Tibial artery (tissue), 4 donors: Measurements from ENCODE around the gene RBAK.
"Not testable (repeated sequence)": the region's sequence is repeated elsewhere in the genome, so short reads cannot be mapped to it uniquely, and the experiment has no call there.

Source experiments
- DNase-seq, 2 donors: peaks; one replicate each; pipeline ENCODE4 v3.0.0-alpha.2; 2019
- H3K27ac ChIP-seq, 2 donors: fragments of 200-600 bp; sonication (generic) in 1 of 2; 1 replicate in 1 of 2; 2 replicates in 1 of 2; pipeline ENCODE4 v1.5.1; 2018 to 2019; ENCODE audit warnings: mild to moderate bottlenecking in 1 of 2
- H3K27me3 ChIP-seq, 2 donors: fragments of 200-600 bp; sonication (generic) in 1 of 2; one replicate each; pipeline versions ENCODE4 v1.5.1 to v1.6.0; 2016 to 2019
- H3K36me3 ChIP-seq, 3 donors: fragments of 200-600 bp; sonication (generic) in 2 of 3; one replicate each; pipeline ENCODE4 v1.5.1; 2016 to 2019; ENCODE audit warnings: mild to moderate bottlenecking in 2 of 3
- H3K4me1 ChIP-seq, 4 donors: fragments of 200-600 bp; sonication (generic) in 2 of 4; 1 replicate in 3 of 4; 2 replicates in 1 of 4; pipeline ENCODE4 v1.5.1; 2016 to 2019
- H3K4me3 ChIP-seq, 2 donors: fragments of 200-600 bp; sonication (generic) in 1 of 2; 1 replicate in 1 of 2; 2 replicates in 1 of 2; pipeline ENCODE4 v1.5.1; 2018 to 2019; ENCODE audit warnings: mild to moderate bottlenecking in 2 of 2
- H3K9me3 ChIP-seq, 3 donors: fragments of 200-600 bp; sonication (generic) in 1 of 3; one replicate each; pipeline ENCODE4 v1.5.1; 2016 to 2019
- CTCF ChIP-seq, 2 experiments: fragments of 200-600 bp in 1 of 2; fragments of 450-650 bp in 1 of 2; IDR thresholded peaks; one replicate each; pipeline ENCODE4 v1.5.1; 2017 to 2019; ENCODE audit warnings: antibody characterized with exemption in 2 of 2, mild to moderate bottlenecking in 1 of 2, moderate library complexity in 1 of 2
- intact Hi-C: fragments of 100-400 bp; cut with DNase I; formaldehyde crosslinking; loops from one replicate; pipeline ENCODE4 v1.15.0; 2023; ENCODE audit warnings: low total_unique reads

RBAK gene

GRCh38 chr7:5086256-5086655 is 40.6 kb downstream of the RBAK start:
- H3K27ac ChIP-seq, result no peak overlapping the region
- intact Hi-C loops, result loop anchor here (5.0 kb wide), 1 partner anchor 289 kb away; no protein-coding TSS in a partner anchor
- no peak for TF ChIP-seq CTCF (IDR thresholded peaks at IDR 0.05)
- DNase-seq, result no peak
- H3K27me3 ChIP-seq, result peaks cover 0 to 36% of the 10 kb centered on the region in 2 donors
- no peak overlapping the region for H3K4me3 ChIP-seq
- peaks cover 0 to 7% (median 5%) of the 10 kb centered on the region in 4 donors for H3K4me1 ChIP-seq
- no peaks in the 10 kb centered on the region for H3K9me3 ChIP-seq
- H3K36me3 ChIP-seq, result no peaks in the 10 kb centered on the region

GRCh38 chr7:5088228-5088833 is 42.7 kb downstream of the RBAK start:
- H3K9me3 ChIP-seq, result peaks cover 0 to 11% (median under 1%) of the 10 kb centered on the region in 3 donors
- H3K36me3 ChIP-seq, H3K27ac ChIP-seq, H3K4me3 ChIP-seq, H3K4me1 ChIP-seq: not testable (repeated sequence)
- H3K27me3 ChIP-seq, result peaks cover 0 to 34% of the 10 kb centered on the region in 2 donors
- DNase-seq, result peak in 1 of 2 donors; percentile 44
- intact Hi-C loops, result loop anchor here (5.0 kb wide), 1 partner anchor 291 kb away; no protein-coding TSS in a partner anchor

- DNase-seq, result peak in 1 of 2 donors; percentile 27
- peaks cover 0 to 34% of the 10 kb centered on the region in 2 donors for H3K27me3 ChIP-seq
- H3K36me3 ChIP-seq, result no peaks in the 10 kb centered on the region
- intact Hi-C loops, result loop anchor here (5.0 kb wide), 1 partner anchor 292 kb away; no protein-coding TSS in a partner anchor
- no peak for TF ChIP-seq CTCF (IDR thresholded peaks at IDR 0.05)
- no peak overlapping the region for H3K4me3 ChIP-seq
- no peak overlapping the region for H3K27ac ChIP-seq
- peaks cover 3 to 16% (median 7%) of the 10 kb centered on the region in 3 donors for H3K9me3 ChIP-seq
- H3K4me1 ChIP-seq, result peaks cover 0 to 7% (median 5%) of the 10 kb centered on the region in 4 donors
Observed at GRCh38 chr7:5088906-5089305, 43.2 kb downstream of the RBAK start.

- intact Hi-C loops, result no loop called here
- peaks cover 6 to 35% (median 28%) of the 10 kb centered on the region in 3 donors for H3K9me3 ChIP-seq
- no peaks in the 10 kb centered on the region for H3K36me3 ChIP-seq
- no peak for DNase-seq
- H3K27me3 ChIP-seq, result peaks cover 0 to 2% of the 10 kb centered on the region in 2 donors
- H3K4me3 ChIP-seq, result no peak overlapping the region
- TF ChIP-seq CTCF (IDR thresholded peaks at IDR 0.05), result no peak
- no peaks in the 10 kb centered on the region for H3K4me1 ChIP-seq
- H3K27ac ChIP-seq, result no peak overlapping the region
Observed at GRCh38 chr7:5093948-5094347, 48.3 kb downstream of the RBAK start.

- no peaks in the 10 kb centered on the region for H3K27me3 ChIP-seq
- H3K4me3 ChIP-seq, result no peak overlapping the region
- no peaks in the 10 kb centered on the region for H3K4me1 ChIP-seq
- intact Hi-C loops, result no loop called here
- H3K36me3 ChIP-seq, result no peaks in the 10 kb centered on the region
- H3K9me3 ChIP-seq, result peaks cover 6 to 40% (median 31%) of the 10 kb centered on the region in 3 donors
- DNase-seq, result no peak
- no peak for TF ChIP-seq CTCF (IDR thresholded peaks at IDR 0.05)
- H3K27ac ChIP-seq, result no peak overlapping the region
Observed at GRCh38 chr7:5094641-5095040, 49.0 kb downstream of the RBAK start.

- no peaks in the 10 kb centered on the region for H3K36me3 ChIP-seq
- no peaks in the 10 kb centered on the region for H3K4me1 ChIP-seq
- DNase-seq, result no peak
- H3K9me3 ChIP-seq, result no peaks in the 10 kb centered on the region
- no peak overlapping the region for H3K27ac ChIP-seq
- intact Hi-C loops, result no loop called here
- peaks cover 0 to 21% of the 10 kb centered on the region in 2 donors for H3K27me3 ChIP-seq
- no peak overlapping the region for H3K4me3 ChIP-seq
- no peak for TF ChIP-seq CTCF (IDR thresholded peaks at IDR 0.05)
Observed at GRCh38 chr7:5116359-5116758, 70.7 kb downstream of the RBAK start.
